Midbrain (tissue), 1 donor: Measurements from ENCODE around the gene ARFGAP1.
"Not testable (repeated sequence)": the region's sequence is repeated elsewhere in the genome, so short reads cannot be mapped to it uniquely, and the experiment has no call there.

Experiments used
- DNase-seq: peaks from one replicate; lab custom pipeline; 2025; lab: John Stamatoyannopoulos, UW

Gene ARFGAP1

GRCh38 chr20:63240004-63240403 is 32.6 kb upstream of the ARFGAP1 start:
- no peak for DNase-seq

GRCh38 chr20:63241272-63241671 is 31.3 kb upstream of the ARFGAP1 start:
- no peak for DNase-seq

GRCh38 chr20:63242736-63243135 is 29.9 kb upstream of the ARFGAP1 start:
- no peak for DNase-seq

DNA sequence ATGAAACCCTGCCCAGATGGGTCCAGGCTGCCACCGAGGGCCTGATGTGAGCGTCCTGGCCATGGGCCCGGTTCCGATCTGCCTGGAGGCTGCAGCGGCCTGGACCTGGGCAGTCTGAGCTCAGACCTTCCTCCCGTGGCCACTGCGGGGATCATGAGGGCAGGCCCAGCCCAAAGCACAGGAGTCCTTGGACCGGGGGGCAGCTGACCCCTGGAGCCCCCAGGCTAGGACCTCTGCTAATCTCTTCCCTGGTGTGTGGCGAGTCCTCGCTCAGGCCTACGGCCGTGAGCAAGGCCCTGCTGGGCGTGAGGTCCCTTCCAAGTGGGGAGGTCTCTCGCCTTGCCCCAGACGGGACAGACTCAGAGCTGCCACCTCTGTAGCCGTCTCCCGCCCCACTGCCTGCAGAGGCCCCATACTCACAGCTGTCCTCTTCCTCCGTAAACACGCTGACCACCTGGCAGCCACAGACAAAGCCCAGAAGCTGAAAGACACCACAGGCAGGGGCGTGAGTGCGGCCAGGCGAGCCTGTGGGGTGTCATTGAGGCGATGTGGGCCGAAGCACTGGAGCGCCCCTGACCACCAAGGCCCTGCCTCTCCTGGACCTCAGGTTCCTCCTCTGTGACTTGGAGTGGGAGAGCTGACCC is 28.9 kb upstream of the ARFGAP1 start:
- no peak for DNase-seq

DNA sequence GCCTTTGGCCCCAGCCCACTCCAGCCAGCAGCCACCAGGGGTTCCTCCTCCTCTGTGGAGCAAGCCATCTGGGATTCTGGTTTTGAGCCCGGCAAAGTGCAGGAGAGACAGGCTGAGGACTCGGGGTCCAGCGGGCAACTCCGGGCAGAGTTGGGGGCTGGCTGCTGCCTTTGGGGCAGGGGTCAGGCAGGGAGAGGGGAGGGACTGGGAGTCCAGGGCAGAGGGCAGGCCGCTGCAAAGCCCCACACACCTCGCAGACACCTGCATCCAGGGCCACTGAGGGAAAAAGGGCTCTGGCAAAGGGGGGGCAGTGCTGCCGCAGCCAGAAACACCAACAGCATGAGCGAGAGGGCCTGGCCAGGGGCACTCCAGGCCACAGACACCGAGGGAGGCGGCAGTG is 28.1 kb upstream of the ARFGAP1 start:
- no peak for DNase-seq

GRCh38 chr20:63246490-63247288 is 25.9 kb upstream of the ARFGAP1 start:
- no peak for DNase-seq

DNA sequence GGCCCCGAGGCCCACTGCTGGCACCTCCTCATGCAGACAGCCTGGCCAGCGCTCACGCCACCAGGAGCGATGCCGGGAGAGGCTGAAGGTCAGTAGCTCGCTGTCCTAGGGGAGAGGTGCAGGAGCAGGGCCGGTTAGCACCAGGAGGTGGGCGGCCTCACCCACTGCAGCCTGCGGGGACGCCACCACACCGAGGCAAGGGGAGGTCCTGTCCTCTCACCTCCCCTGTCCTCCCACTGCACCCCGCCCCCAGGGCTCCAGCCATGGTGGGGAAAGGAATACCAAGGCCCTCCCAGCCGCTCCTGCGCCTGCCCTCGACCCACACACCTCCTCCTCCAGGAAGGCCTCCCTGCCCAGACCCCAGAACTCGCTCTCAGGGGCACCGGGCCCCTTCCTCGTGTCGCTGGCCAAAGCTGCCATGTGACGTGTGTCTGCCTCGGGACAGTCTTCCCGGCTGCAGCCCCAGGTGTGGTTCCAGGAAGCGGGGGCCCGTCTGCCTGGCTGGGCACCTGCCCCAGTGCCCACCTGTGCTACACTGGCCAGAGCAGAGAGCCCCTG is 24.9 kb upstream of the ARFGAP1 start:
- no peak for DNase-seq

DNA sequence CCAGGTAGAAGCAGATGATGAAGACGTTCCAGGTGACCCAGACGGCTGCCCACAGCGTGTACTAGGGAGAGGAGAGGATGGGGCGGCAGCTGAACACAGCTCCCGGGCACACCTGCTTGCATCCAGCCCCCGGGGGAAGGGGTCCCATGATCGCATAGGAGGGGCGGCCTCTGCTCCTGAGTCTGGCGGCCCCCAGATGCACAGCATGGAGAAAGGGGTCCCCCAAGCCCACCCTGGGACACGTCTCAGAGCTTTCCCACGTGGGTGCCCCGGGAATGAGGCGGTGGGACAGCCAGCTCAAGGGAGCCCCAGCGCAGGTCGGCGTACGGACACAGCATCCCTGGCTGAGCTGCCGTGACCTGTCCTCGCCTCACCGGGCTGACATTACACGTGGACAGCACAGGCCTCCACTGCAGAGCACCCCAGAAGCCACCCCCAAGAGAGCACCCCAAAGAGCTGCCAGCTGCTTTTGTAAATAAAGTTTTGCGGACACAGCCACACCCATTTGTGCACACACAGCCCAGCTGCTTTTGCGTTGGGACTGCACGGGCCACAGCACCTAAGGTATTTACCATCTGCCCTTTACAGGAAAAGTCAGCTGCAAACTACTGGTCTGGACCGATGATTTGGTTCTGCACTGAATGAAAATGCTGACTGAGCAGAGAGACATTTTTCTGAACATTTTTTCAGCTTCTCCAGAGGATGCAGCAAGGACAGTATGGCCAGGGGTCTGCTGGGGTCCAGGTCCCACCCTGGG is 23.6 kb upstream of the ARFGAP1 start:
- no peak for DNase-seq

DNA sequence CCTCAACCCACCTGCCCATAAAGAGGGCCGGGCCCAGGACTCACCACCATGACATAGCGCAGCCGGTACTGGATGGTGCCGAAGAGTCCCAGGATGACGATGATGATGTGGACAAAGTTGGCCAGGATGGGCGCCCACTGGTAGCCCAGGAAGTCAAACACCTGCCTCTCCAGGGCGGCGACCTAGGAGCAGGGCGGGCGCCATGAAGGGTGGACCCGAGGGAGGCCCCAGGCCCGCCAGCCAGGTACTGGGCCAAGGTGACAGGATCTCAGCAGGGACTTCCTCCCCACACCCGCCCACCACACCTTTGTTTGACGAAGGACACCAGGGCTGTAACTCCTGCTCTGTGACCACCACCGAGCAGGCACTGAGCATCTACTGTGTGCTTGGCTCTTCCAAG is 22.7 kb upstream of the ARFGAP1 start:
- DNase-seq = no peak

GRCh38 chr20:63251350-63251749 is 21.3 kb upstream of the ARFGAP1 start:
- DNase-seq = not testable (repeated sequence)

DNA sequence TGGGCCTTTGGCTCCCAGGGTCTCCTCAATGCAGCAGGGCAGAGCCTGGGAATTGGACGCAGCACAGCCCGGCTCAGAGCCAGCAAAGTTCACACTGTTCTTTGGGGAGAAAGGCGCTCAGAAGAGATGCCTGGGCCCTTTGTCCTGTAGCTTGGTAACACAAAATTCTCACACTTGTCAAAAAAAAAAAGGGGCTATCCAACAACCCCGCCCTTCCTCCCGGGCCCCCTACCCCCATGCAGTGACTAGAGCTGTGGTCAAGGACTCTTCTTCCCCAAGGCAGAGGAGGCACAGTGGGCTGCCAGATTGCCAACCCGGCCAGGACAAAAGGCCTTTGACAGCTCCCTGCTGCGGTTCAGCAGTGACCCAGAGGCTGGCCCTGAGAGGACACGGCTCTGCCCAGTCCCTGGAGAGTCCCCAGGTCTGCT is 20.3 kb upstream of the ARFGAP1 start:
- peak; percentile 64 for DNase-seq

GRCh38 chr20:63253065-63253437 is 19.6 kb upstream of the ARFGAP1 start:
- no peak for DNase-seq

DNA sequence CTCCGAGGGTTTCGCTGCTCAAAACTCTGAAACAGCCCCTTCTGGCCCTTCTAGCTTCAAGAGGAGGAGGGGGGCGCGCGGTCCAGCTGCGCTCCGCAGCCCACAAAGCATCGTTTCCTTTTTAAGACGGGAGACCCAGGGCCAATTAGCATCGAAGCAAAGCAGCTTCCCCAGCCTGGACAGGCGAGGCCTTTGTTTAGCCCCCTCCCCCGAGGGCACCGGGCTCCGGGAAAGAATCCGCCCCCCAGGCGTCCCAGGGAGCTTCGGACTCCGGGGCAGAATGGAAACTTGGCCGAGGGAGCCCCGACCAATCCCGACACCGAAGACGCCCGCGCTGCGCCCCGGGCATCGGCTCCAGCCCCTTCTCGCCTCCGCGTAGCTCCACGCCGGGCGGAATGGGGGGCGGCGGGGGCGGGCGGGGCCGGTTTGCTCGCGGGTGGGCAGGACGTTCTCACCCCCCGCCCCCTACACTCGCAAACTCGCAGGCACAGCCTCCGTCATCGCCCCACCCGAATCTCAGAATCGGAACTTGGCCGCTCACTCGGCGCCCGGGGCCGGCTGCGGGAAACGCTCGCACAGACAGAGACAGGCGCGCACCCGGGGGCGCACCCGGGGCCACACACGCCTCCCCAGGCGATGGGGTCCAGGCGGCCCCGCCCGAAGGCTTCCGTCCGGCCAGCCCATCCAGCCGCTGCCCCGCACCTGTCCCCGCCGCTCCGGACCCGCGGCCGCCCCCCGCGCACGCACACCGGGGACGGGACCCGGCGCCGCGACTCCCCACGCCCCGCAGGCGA is 19.0 kb upstream of the ARFGAP1 start:
- DNase-seq = no peak

- DNase-seq = no peak
These were observed 18.4 kb upstream of the ARFGAP1 start, which contains the start of gene NKAIN4 for GRCh38 chr20:63254232-63254605. Gene NKAIN4 (minus strand): TSS chr20:63254463. CDS start chr20:63254450, 13 bp downstream.

- no peak for DNase-seq
These were observed 17.8 kb upstream of the ARFGAP1 start for GRCh38 chr20:63254606-63255384.

- DNase-seq = no peak
These were observed 16.5 kb upstream of the ARFGAP1 start for GRCh38 chr20:63255931-63256704.

DNA sequence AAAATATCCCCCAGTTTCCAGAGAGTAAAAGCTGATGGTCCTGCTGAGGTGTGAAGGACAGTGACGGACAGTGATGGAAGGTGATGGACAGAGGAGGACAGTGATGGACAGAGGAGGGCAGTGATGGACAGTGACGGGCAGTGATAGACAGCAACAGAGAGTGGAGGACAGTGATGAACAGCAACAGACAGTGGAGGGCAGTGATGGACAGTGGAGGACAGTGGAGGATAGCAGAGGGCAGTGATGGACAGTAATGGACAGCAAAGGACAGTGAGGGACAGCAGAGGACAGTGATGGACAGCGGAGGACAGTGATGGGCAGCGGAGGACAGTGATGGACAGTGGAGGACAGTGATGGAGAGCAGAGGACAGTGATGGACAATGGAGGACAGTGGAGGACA is 15.7 kb upstream of the ARFGAP1 start:
- no peak for DNase-seq

DNA sequence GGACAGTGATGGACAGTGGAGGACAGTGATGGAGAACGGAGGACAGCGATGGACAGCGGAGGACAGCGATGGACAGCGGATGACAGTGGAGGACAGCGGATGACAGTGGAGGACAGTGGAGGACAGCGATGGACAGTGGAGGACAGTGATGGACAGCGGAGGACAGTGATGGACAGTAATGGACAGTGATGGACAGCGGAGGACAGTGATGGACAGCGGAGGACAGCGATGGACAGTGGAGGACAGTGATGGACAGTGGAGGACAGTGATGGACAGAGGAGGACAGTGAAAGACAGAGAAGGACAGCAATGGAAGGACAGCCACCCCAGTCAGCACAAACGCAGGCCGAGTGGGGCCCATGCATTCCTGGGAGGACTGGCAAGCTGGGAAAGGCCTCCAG is 15.0 kb upstream of the ARFGAP1 start:
- DNase-seq = no peak

- no peak for DNase-seq
These were observed 13.8 kb upstream of the ARFGAP1 start for GRCh38 chr20:63258781-63259180.
